ENCODE data around the gene PLRG1.

DNA sequence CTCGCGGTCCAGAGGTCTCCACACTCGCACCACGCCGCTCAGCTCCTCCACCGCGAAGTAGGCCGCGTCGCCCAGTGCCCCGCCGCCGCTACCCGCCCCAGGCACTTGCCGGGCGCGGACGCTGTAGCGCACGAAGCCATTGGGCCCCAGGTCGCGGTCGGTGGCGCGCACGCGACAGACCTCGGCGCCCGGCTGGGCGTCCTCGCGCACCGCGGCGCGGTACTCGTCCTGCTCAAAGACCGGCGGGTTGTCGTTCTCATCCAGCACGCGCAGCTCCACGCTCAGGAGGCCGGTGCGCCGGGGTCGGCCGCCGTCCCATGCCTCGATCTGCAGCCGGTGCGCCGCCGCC, 60.0 kb downstream of the PLRG1 start:
- TF ChIP-seq, protein P1, sequence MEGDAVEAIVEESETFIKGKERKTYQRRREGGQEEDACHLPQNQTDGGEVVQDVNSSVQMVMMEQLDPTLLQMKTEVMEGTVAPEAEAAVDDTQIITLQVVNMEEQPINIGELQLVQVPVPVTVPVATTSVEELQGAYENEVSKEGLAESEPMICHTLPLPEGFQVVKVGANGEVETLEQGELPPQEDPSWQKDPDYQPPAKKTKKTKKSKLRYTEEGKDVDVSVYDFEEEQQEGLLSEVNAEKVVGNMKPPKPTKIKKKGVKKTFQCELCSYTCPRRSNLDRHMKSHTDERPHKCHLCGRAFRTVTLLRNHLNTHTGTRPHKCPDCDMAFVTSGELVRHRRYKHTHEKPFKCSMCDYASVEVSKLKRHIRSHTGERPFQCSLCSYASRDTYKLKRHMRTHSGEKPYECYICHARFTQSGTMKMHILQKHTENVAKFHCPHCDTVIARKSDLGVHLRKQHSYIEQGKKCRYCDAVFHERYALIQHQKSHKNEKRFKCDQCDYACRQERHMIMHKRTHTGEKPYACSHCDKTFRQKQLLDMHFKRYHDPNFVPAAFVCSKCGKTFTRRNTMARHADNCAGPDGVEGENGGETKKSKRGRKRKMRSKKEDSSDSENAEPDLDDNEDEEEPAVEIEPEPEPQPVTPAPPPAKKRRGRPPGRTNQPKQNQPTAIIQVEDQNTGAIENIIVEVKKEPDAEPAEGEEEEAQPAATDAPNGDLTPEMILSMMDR (IDR thresholded peaks at IDR 0.05): no peak
- TF ChIP-seq POLR2AphosphoS5 (IDR thresholded peaks at IDR 0.05): no peak
- no peak for TF ChIP-seq POLR2A (IDR thresholded peaks at IDR 0.05)
- no peak for TF ChIP-seq EP300 (IDR thresholded peaks at IDR 0.05)
